ENCODE results near the gene MMP25. TPM values are rescaled to one million over a fixed set of nuclear protein-coding genes. Genes with fewer than 3 reads are reported as not detected.

MMP25 gene
- total and polyA plus RNA-seq, 9 of the 15 experiments (the other 6 are each of a cell fraction or from before 2014, with no cell fraction given), result 0.03 to 0.04 TPM; not detected in 7

GRCh38 chr16:3094289-3095027, 48.1 kb downstream of the MMP25 start (continued):
- TF ChIP-seq CTCF (IDR thresholded peaks at IDR 0.05 in 2 of 3, conservative IDR thresholded peaks at IDR 0.05 in 1 of 3; ENCODE audit: insufficient read depth in 2 of 3, low read depth in 1 of 3, low read length in 3 of 3) (peak; percentile 84 to 88 (median 86)), PHF20 (IDR thresholded peaks at IDR 0.05; ENCODE audit: partially characterized antibody) (no peak), NEUROD1 (IDR thresholded peaks at IDR 0.05; ENCODE audit: borderline replicate concordance, low read depth, low read length, partially characterized antibody) (no peak), REST (IDR thresholded peaks at IDR 0.05; ENCODE audit: borderline replicate concordance) (peak; percentile 42; the same call in 1 of the 2 replicates), REST (CRISPR knock-in tag; IDR thresholded peaks at IDR 0.05; ENCODE audit: low read depth) (no peak)

All from K562 (cell line).